ENCODE measurements around the gene GALNTL6. TPM values are rescaled to one million over a fixed set of nuclear protein-coding genes. Genes with fewer than 3 reads are reported as not detected.
A peak's percentile ranks its signal among the peaks of the same experiment; 100 is the strongest.

The GALNTL6 gene
- total and polyA plus RNA-seq, 2 experiments from 2014 or later, result 0.38 to 0.40 TPM

- Histone ChIP-seq H3K36me3 (ENCODE audit: insufficient read depth) (no peaks in the 10 kb centered on the region), H4K20me1 (replicated peaks; ENCODE audit: insufficient read depth) (no peaks in the 10 kb centered on the region), H3K9me2 (ENCODE audit: insufficient read depth) (0 out of 2 replicates have a peak, but pooled peaks cover 3% of the 10 kb centered on the region), H3F3A (replicated peaks; ENCODE audit: low read depth) (no peaks in the 10 kb centered on the region), H3K4me1 (ENCODE audit: insufficient read depth) (peaks cover 27% of the 10 kb centered on the region), H3K79me2 (replicated peaks; ENCODE audit: insufficient read depth) (no peaks in the 10 kb centered on the region), H3K27ac (ENCODE audit: low read depth) (no peak overlapping the region), H3K4me2 (no peak overlapping the region), H3K4me3 (no peak overlapping the region), H3K27me3 (ENCODE audit: insufficient read depth) (no peaks in the 10 kb centered on the region), H2AFZ (peak overlapping the region; percentile 72; the same call in 1 of the 2 replicates)
- no peak for TF ChIP-seq JUNB (IDR thresholded peaks at IDR 0.05; ENCODE audit: unreplicated experiment)
- no peak for TF ChIP-seq ZNF114 (CRISPR knock-in tag; IDR thresholded peaks at IDR 0.05)
- no peak for TF ChIP-seq NANOG (IDR thresholded peaks at IDR 0.05; ENCODE audit: borderline replicate concordance)
- no peak for TF ChIP-seq CREB1 (CRISPR knock-in tag; IDR thresholded peaks at IDR 0.05; ENCODE audit: low read depth)
- TF ChIP-seq REST (IDR thresholded peaks at IDR 0.05; ENCODE audit: unreplicated experiment), result no peak
- no peak for TF ChIP-seq EZH2phosphoT487 (IDR thresholded peaks at IDR 0.05; ENCODE audit: unreplicated experiment)
- no peak for TF ChIP-seq CTCF (conservative IDR thresholded peaks at IDR 0.05; ENCODE audit: low read depth in 2 of 2)
- no peak for TF ChIP-seq EZH2 (IDR thresholded peaks at IDR 0.05; ENCODE audit: low read depth, unreplicated experiment)
- TF ChIP-seq ETS1 (IDR thresholded peaks at IDR 0.05), result no peak
- Mint-ChIP-seq H3K4me1 (peaks cover 28% of the 10 kb centered on the region), H3K27ac (no peak overlapping the region), H3K27me3 (ENCODE audit: insufficient read depth, low read depth, poor library complexity) (peaks cover 2% of the 10 kb centered on the region), H3K4me3 (no peak overlapping the region), H3K9me3 (peaks cover 11% of the 10 kb centered on the region; the same call in 2 of the 3 replicates), H3K36me3 (ENCODE audit: low read depth) (peaks cover 9% of the 10 kb centered on the region)
- ATAC-seq (no peak), DNase-seq (ENCODE audit: low spot score) (no peak)
Observed at GRCh38 chr4:172982151-172982590, 1169.0 kb downstream of the GALNTL6 start.

- Histone ChIP-seq H3K9me2 (ENCODE audit: insufficient read depth) (0 out of 2 replicates have a peak, but pooled peaks cover 3% of the 10 kb centered on the region), H3F3A (replicated peaks; ENCODE audit: low read depth) (no peaks in the 10 kb centered on the region), H4K20me1 (replicated peaks; ENCODE audit: insufficient read depth) (no peaks in the 10 kb centered on the region), H3K4me1 (ENCODE audit: insufficient read depth) (peaks cover 27% of the 10 kb centered on the region), H3K36me3 (ENCODE audit: insufficient read depth) (no peaks in the 10 kb centered on the region), H3K79me2 (replicated peaks; ENCODE audit: insufficient read depth) (no peaks in the 10 kb centered on the region), H3K4me3 (no peak overlapping the region), H3K27ac (ENCODE audit: low read depth) (no peak overlapping the region), H3K4me2 (no peak overlapping the region), H3K27me3 (ENCODE audit: insufficient read depth) (no peaks in the 10 kb centered on the region), H2AFZ (no peak overlapping the region)
- peaks cover 13% of the 10 kb centered on the region for H3K36me3 Mint-ChIP-seq (ENCODE audit: low read depth)
- no peak overlapping the region for H3K27ac Mint-ChIP-seq
- H3K27me3 Mint-ChIP-seq (ENCODE audit: insufficient read depth, low read depth, poor library complexity), result no peaks in the 10 kb centered on the region
- no peak overlapping the region for H3K4me3 Mint-ChIP-seq
- no peak for ATAC-seq
- DNase-seq (ENCODE audit: low spot score), result no peak
- peaks cover 28% of the 10 kb centered on the region for H3K4me1 Mint-ChIP-seq
- peaks cover 15% of the 10 kb centered on the region for H3K9me3 Mint-ChIP-seq
- TF ChIP-seq ETS1 (IDR thresholded peaks at IDR 0.05) (no peak), STAT1 (IDR thresholded peaks at IDR 0.05; ENCODE audit: unreplicated experiment) (no peak), NANOG (IDR thresholded peaks at IDR 0.05; ENCODE audit: borderline replicate concordance) (no peak), CTCF (conservative IDR thresholded peaks at IDR 0.05; ENCODE audit: low read depth in 2 of 2) (no peak)
Observed at GRCh38 chr4:172983014-172983413, 1169.8 kb downstream of the GALNTL6 start.
